ENCODE results near the gene MEN1. TPM values are rescaled to one million over a fixed set of nuclear protein-coding genes. Genes with fewer than 3 reads are reported as not detected.
"Not testable (repeated sequence)": the region's sequence is repeated elsewhere in the genome, so short reads cannot be mapped to it uniquely, and the experiment has no call there.

The MEN1 gene
- total and polyA plus RNA-seq, 2 experiments from 2014 or later: 27.7 to 57.5 TPM

DNA sequence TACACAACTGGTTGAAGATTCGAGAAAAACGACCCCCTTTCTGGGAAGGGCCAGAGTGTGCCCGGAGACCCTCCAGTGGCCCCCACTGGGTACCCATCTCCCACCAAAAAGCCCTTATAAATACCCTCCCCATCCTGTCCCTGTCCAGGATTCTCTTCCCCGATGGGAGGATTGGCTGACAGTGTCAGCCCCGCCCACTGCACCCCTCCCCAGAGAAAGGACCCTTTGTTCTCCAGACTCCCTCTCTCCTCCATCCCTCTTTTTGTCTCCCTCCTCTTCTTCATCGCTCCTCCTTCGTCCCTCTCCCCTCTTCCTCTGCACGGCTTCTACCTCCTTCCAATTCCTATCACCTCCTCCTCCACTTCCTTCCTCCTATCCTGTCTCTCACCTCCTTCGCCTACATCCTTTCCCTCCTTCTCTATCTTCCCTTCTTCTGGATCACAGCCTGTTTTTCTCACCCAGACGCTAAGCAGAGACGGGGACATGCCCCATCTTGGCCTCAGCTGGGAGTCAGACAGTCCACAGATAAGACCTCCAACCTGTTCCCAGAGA lies 13.3 kb upstream of the MEN1 start:
- Histone ChIP-seq H3K27me3 (no peaks in the 10 kb centered on the region), H3K36me3 (no peaks in the 10 kb centered on the region), H3K4me3 (no peak overlapping the region), H3K27ac (no peak overlapping the region), H3K4me1 (ENCODE audit: low read depth) (no peaks in the 10 kb centered on the region), H3K9me3 (ENCODE audit: low read depth) (no peaks in the 10 kb centered on the region)
- TF ChIP-seq CTCF (IDR thresholded peaks at IDR 0.05; ENCODE audit: low read depth, low read length): no peak
- DNase-seq (ENCODE audit: low read depth in 1 of 2, low spot score in 1 of 2): no peak

- H3K36me3 ChIP-seq: no peaks in the 10 kb centered on the region
- H3K9me3 ChIP-seq (ENCODE audit: low read depth): no peaks in the 10 kb centered on the region
- no peak for DNase-seq (ENCODE audit: low read depth in 1 of 2, low spot score in 1 of 2)
- no peak overlapping the region for H3K4me3 ChIP-seq
- no peak overlapping the region for H3K27ac ChIP-seq
- no peak for TF ChIP-seq CTCF (IDR thresholded peaks at IDR 0.05; ENCODE audit: low read depth, low read length)
- no peaks in the 10 kb centered on the region for H3K4me1 ChIP-seq (ENCODE audit: low read depth)
- no peaks in the 10 kb centered on the region for H3K27me3 ChIP-seq
These were observed 7.1 kb upstream of the MEN1 start for GRCh38 chr11:64817476-64817875.

DNA sequence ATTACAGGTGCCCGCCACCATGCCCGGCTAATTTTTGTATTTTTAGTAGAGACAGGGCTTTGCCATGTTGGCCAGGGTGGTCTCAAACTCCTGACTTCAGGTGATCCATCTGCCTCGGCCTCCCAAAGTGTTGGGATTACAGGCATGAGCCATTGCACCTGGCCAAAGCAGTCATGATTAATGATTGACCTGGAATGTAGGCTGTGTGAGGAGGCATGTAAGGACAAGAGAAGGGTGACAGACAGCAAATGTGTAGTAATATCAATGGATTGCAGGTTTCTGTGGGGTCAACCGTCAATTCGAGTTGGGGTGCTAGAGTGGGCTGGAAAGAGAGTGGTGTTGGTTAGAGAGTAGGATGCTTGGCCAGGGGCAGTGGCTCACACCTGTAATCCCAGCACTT lies 5.1 kb upstream of the MEN1 start:
- not testable (repeated sequence) for H3K9me3 ChIP-seq (ENCODE audit: low read depth); DNase-seq (ENCODE audit: low read depth in 1 of 2, low spot score in 1 of 2); H3K36me3 ChIP-seq; H3K4me3 ChIP-seq; H3K27ac ChIP-seq; H3K27me3 ChIP-seq; H3K4me1 ChIP-seq (ENCODE audit: low read depth)

DNA sequence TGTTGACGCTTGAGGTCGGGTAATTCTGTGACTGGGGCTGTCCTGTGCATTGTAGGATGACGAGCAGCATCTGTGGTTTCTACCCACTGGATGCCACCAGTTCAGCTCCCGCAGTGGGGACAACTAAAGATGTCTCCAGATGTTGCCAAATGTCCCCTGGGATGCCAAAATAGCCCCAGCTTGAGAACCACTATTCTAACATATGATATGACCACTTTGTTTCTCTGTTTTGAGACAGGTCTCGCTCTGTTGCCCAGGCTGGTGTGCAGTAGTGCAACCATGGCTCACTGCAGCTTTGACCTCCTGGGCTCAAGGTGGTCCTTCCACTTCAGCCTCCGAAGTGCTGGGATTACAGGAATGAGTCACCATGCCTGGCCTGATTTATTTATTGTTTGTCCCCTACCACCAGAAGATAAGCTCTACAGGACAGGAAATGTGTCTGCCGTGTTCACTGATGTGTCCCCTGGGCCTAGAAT lies 4.4 kb upstream of the MEN1 start:
- no peaks in the 10 kb centered on the region for H3K36me3 ChIP-seq
- no peak overlapping the region for H3K4me3 ChIP-seq
- DNase-seq (ENCODE audit: low read depth in 1 of 2, low spot score in 1 of 2): no peak
- TF ChIP-seq CTCF (IDR thresholded peaks at IDR 0.05; ENCODE audit: low read depth, low read length): no peak
- H3K4me1 ChIP-seq (ENCODE audit: low read depth): no peaks in the 10 kb centered on the region
- no peaks in the 10 kb centered on the region for H3K27me3 ChIP-seq
- no peak overlapping the region for H3K27ac ChIP-seq
- no peaks in the 10 kb centered on the region for H3K9me3 ChIP-seq (ENCODE audit: low read depth)

- Histone ChIP-seq H3K4me3 (no peak overlapping the region), H3K27ac (no peak overlapping the region), H3K27me3 (no peaks in the 10 kb centered on the region), H3K4me1 (ENCODE audit: low read depth) (no peaks in the 10 kb centered on the region), H3K9me3 (ENCODE audit: low read depth) (no peaks in the 10 kb centered on the region), H3K36me3 (no peaks in the 10 kb centered on the region)
- TF ChIP-seq CTCF (IDR thresholded peaks at IDR 0.05; ENCODE audit: low read depth, low read length): no peak
- DNase-seq (ENCODE audit: low read depth in 1 of 2, low spot score in 1 of 2): no peak
These were observed 3.5 kb upstream of the MEN1 start for GRCh38 chr11:64813826-64814225.

GRCh38 chr11:64810891-64811272 lies 531 bp upstream of the MEN1 start:
- TF ChIP-seq CTCF (IDR thresholded peaks at IDR 0.05; ENCODE audit: low read depth, low read length): no peak
- no peak overlapping the region for H3K27ac ChIP-seq
- no peak for DNase-seq (ENCODE audit: low read depth in 1 of 2, low spot score in 1 of 2)
- H3K36me3 ChIP-seq: peaks cover 6% of the 10 kb centered on the region
- no peaks in the 10 kb centered on the region for H3K27me3 ChIP-seq
- no peaks in the 10 kb centered on the region for H3K9me3 ChIP-seq (ENCODE audit: low read depth)
- H3K4me1 ChIP-seq (ENCODE audit: low read depth): no peaks in the 10 kb centered on the region
- peak overlapping the region; percentile 97 for H3K4me3 ChIP-seq

Data from cardiac muscle cell (in vitro differentiated cells and primary cell).